ENCODE measurements around the gene ENPP5. TPM values are rescaled to one million over a fixed set of nuclear protein-coding genes. Genes with fewer than 3 reads are reported as not detected.
A peak's percentile ranks its signal among the peaks of the same experiment; 100 is the strongest.

The ENPP5 gene, protein sequence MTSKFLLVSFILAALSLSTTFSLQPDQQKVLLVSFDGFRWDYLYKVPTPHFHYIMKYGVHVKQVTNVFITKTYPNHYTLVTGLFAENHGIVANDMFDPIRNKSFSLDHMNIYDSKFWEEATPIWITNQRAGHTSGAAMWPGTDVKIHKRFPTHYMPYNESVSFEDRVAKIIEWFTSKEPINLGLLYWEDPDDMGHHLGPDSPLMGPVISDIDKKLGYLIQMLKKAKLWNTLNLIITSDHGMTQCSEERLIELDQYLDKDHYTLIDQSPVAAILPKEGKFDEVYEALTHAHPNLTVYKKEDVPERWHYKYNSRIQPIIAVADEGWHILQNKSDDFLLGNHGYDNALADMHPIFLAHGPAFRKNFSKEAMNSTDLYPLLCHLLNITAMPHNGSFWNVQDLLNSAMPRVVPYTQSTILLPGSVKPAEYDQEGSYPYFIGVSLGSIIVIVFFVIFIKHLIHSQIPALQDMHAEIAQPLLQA
- 4.5 TPM for polyA plus RNA-seq (2013, experiment 1 of 2)
- polyA plus RNA-seq (2013, experiment 2 of 2): 6.0 TPM

DNA sequence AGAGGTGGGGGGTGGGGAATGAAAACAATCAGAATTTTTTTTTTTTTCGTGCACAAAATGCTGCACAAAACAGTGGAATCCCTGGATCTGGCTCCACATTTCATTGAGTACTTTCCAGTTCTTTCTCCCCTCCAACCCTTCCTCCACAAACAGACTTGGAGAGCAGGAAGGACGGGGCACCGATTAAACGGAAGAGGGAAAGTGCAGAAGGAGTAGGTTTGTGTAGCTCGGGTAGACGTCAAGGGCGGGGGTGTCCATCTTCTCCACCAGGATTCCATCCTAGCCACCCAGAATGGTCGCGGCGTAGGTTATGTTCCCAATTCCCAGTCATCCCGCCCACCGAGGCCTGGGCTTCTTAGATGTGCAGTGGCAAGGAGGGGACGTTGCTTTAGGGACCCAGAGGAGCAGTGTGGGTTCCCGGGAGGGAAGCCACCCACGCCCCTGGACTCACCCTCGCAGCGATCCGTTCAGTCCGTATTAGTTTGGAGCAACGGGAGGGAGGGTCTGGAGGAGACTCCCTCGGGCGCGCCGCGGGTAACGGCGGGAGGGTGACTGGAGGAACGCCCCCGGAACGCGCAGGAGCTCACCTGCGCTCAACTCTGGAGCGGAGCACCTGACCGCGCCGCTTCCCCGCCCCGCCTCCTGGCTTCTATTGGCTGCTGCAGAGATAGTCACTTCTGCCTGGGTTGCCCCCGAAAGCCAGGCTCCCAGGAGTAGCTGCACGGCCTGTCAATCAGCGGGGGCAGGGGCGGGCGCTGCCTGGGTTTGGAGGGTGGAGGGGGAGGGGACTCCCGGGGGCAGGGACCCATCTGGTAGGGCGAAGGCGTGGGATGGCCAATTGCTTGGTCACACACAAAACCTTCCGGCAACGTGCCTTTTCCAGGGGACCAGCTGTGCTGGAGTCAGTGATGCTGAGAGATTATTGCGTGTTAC lies at the start of gene ENPP5:
TSS of gene ENPP5 (minus strand) at position 624 of the 933 bp plus-strand sequence. CDS start 2,718 bp downstream, outside the sequence.
- WGBS: under 1% methylated on average over 46 of the region's 49 CpGs
- peak within 1 kb of the TSS; percentile 90 for H3K4me3 ChIP-seq (ENCODE audit: low read length)
- H3K27me3 ChIP-seq (ENCODE audit: insufficient read depth, low read length): no peaks in the 10 kb centered on the region
- peaks cover 11% of the 10 kb centered on the region for H3K4me1 ChIP-seq (ENCODE audit: insufficient read depth, low read length)
- peaks cover 18% of the 10 kb centered on the region for H3K36me3 ChIP-seq (ENCODE audit: insufficient read depth, low read length)
- H3K9ac ChIP-seq (ENCODE audit: low read depth, low read length): peak within 1 kb of the TSS; percentile 77
- H3K27ac ChIP-seq (ENCODE audit: low read depth, low read length): peak within 1 kb of the TSS; percentile 59; the same call in 1 of the 2 replicates
- no peaks in the 10 kb centered on the region for H3K9me3 ChIP-seq (ENCODE audit: insufficient read depth, low read depth, low read length)

DNA sequence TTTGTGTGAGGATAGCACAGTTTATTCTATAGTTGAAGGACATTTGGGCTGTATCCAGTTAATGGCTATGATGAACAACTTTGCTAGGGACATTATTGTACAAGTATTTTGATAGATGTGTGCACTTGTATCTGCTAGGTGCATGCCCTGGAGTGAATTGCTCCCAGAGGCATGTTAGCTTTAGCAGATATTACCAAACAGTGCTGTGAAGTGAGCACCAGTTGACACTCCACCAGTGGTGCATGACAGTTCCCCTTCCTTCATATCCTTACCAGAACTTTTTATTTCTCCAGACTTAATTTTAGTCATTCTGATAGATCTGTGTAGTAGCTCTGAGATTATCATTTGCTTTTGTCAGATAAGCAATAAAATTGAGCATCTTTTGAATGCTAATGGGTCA lies 48.9 kb upstream of the ENPP5 start:
- Histone ChIP-seq H3K36me3 (ENCODE audit: insufficient read depth, low read length) (no peaks in the 10 kb centered on the region), H3K27me3 (ENCODE audit: insufficient read depth, low read length) (peaks cover 11% of the 10 kb centered on the region; the same call in 1 of the 2 replicates), H3K4me1 (ENCODE audit: insufficient read depth, low read length) (peaks cover 6% of the 10 kb centered on the region; the same call in 1 of the 2 replicates), H3K9ac (ENCODE audit: low read depth, low read length) (no peak overlapping the region), H3K9me3 (ENCODE audit: insufficient read depth, low read depth, low read length) (no peaks in the 10 kb centered on the region), H3K4me3 (ENCODE audit: low read length) (no peak overlapping the region), H3K27ac (ENCODE audit: low read depth, low read length) (no peak overlapping the region)

DNA sequence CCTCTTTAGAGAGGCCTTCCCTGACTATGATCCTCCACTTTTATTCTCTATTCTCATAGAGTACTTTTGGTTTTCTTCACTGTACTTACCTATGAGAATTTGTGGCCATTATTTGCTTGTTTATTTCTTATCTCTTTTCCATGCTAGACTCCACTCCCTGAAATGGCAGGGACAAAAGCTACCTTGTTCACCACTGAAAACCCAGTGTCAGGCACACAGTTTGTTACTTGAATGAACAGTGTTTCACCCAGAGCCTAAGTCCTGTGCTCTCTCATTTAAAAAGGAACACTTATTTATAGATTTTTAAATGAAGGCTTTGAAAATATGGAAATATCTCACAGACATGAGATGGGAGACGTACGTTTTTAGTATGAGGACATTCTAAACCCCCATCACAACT lies 47.7 kb upstream of the ENPP5 start:
- Histone ChIP-seq H3K27me3 (ENCODE audit: insufficient read depth, low read length) (peaks cover 11% of the 10 kb centered on the region; the same call in 1 of the 2 replicates), H3K9ac (ENCODE audit: low read depth, low read length) (no peak overlapping the region), H3K36me3 (ENCODE audit: insufficient read depth, low read length) (no peaks in the 10 kb centered on the region), H3K9me3 (ENCODE audit: insufficient read depth, low read depth, low read length) (no peaks in the 10 kb centered on the region), H3K27ac (ENCODE audit: low read depth, low read length) (no peak overlapping the region), H3K4me1 (ENCODE audit: insufficient read depth, low read length) (peaks cover 6% of the 10 kb centered on the region; the same call in 1 of the 2 replicates), H3K4me3 (ENCODE audit: low read length) (no peak overlapping the region)
- WGBS: no CpG with 5 or more reads among the region's 2 CpGs

DNA sequence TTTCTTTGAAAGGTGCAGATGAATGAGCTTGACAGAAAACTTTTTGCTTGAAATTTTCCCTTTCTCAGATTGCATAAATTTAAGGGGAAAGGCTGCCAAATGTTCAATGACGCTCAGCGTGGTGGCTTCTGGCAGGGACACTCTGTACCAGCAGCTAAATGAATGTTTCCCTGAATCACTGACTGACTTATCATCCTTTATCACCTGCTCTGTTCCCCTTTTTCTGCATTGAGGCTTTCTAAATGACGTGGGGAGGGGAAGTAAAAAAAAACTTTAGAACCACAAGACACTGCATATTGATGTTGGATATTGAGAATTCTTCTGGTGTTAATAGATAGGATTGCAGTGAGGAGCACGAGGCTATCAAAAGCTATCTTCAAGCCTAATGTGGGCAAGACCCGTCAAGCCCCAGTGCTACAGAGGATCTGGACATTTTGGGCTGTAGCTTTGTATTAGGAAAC lies 46.9 kb upstream of the ENPP5 start:
- H3K27me3 ChIP-seq (ENCODE audit: insufficient read depth, low read length): peaks cover 11% of the 10 kb centered on the region; the same call in 1 of the 2 replicates
- H3K9me3 ChIP-seq (ENCODE audit: insufficient read depth, low read depth, low read length): no peaks in the 10 kb centered on the region
- peaks cover 6% of the 10 kb centered on the region; the same call in 1 of the 2 replicates for H3K4me1 ChIP-seq (ENCODE audit: insufficient read depth, low read length)
- no peaks in the 10 kb centered on the region for H3K36me3 ChIP-seq (ENCODE audit: insufficient read depth, low read length)
- no peak overlapping the region for H3K27ac ChIP-seq (ENCODE audit: low read depth, low read length)
- 95% methylated on average over 4 of the region's 5 CpGs for WGBS
- no peak overlapping the region for H3K9ac ChIP-seq (ENCODE audit: low read depth, low read length)
- H3K4me3 ChIP-seq (ENCODE audit: low read length): no peak overlapping the region

DNA sequence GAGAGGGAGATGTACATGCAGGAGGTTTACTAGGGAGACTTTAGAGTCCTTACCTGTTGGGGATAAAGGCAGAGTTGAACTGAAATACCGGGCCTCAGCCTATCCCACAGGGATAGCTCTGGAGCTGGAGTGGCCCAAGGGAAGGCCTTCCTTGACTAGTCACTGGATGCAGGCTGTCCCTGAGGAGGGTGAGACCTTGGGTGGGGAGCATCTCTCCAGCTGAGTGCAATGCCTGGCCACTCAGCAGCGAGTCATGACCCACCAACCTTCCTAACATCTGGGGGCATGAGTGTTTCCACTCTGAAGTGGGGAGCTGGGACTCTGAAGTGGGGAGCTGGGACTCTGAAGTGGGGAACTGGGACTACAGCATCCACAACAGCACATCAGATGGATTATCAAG lies 46.1 kb upstream of the ENPP5 start:
- H3K36me3 ChIP-seq (ENCODE audit: insufficient read depth, low read length): no peaks in the 10 kb centered on the region
- no peaks in the 10 kb centered on the region for H3K9me3 ChIP-seq (ENCODE audit: insufficient read depth, low read depth, low read length)
- peaks cover 11% of the 10 kb centered on the region; the same call in 1 of the 2 replicates for H3K27me3 ChIP-seq (ENCODE audit: insufficient read depth, low read length)
- 84% methylated on average over 2 of the region's 2 CpGs for WGBS
- peaks cover 6% of the 10 kb centered on the region; the same call in 1 of the 2 replicates for H3K4me1 ChIP-seq (ENCODE audit: insufficient read depth, low read length)
- no peak overlapping the region for H3K27ac ChIP-seq (ENCODE audit: low read depth, low read length)
- no peak overlapping the region for H3K4me3 ChIP-seq (ENCODE audit: low read length)
- H3K9ac ChIP-seq (ENCODE audit: low read depth, low read length): no peak overlapping the region

DNA sequence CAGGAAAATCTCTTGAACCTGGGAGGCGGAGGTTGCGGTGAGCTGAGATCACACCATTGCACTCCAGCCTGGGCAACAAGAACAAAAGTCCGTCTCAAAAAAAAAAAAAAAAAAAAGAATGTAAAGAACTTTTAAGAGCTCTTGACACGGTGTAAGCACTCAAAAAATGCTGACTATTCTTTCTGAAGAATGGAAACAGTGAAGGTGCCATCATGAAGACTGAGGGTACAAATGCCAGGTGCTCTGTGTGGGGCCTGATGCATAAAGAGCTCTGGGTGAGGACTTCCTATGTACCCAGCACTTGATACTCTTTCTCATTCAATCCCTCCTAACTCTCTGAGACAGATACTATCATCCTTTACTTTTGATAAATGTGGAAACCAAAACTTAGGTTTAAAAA lies 45.0 kb upstream of the ENPP5 start:
- WGBS: 87% methylated on average over 4 of the region's 4 CpGs
- H3K4me3 ChIP-seq (ENCODE audit: low read length): no peak overlapping the region
- H3K36me3 ChIP-seq (ENCODE audit: insufficient read depth, low read length): no peaks in the 10 kb centered on the region
- H3K27ac ChIP-seq (ENCODE audit: low read depth, low read length): no peak overlapping the region
- peaks cover 4% of the 10 kb centered on the region; the same call in 1 of the 2 replicates for H3K4me1 ChIP-seq (ENCODE audit: insufficient read depth, low read length)
- H3K9me3 ChIP-seq (ENCODE audit: insufficient read depth, low read depth, low read length): no peaks in the 10 kb centered on the region
- H3K9ac ChIP-seq (ENCODE audit: low read depth, low read length): no peak overlapping the region
- peaks cover 11% of the 10 kb centered on the region; the same call in 1 of the 2 replicates for H3K27me3 ChIP-seq (ENCODE audit: insufficient read depth, low read length)

DNA sequence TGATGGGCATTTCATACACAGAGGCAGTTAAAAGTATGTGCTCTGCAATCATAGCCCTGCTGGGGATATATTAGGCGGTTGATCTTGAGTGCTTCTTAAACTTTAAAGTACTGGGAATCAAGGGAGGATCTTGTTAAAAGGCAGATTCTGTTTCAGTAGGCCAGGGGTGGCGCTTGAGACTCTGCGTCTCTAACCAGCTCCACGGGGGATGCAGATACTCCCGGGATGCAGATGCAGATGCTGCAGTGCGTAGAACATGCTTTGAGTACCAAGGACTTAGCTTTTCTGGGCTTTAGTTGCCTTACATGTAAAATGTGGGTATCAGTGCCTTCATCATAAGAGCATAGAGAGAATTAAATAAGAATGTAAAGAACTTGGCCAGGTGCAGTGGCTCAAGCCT lies 44.4 kb upstream of the ENPP5 start:
- no peak overlapping the region for H3K4me3 ChIP-seq (ENCODE audit: low read length)
- 69% methylated on average over 6 of the region's 6 CpGs for WGBS
- H3K27me3 ChIP-seq (ENCODE audit: insufficient read depth, low read length): peaks cover 11% of the 10 kb centered on the region; the same call in 1 of the 2 replicates
- no peaks in the 10 kb centered on the region for H3K4me1 ChIP-seq (ENCODE audit: insufficient read depth, low read length)
- no peak overlapping the region for H3K27ac ChIP-seq (ENCODE audit: low read depth, low read length)
- H3K9me3 ChIP-seq (ENCODE audit: insufficient read depth, low read depth, low read length): no peaks in the 10 kb centered on the region
- no peaks in the 10 kb centered on the region for H3K36me3 ChIP-seq (ENCODE audit: insufficient read depth, low read length)
- H3K9ac ChIP-seq (ENCODE audit: low read depth, low read length): no peak overlapping the region

DNA sequence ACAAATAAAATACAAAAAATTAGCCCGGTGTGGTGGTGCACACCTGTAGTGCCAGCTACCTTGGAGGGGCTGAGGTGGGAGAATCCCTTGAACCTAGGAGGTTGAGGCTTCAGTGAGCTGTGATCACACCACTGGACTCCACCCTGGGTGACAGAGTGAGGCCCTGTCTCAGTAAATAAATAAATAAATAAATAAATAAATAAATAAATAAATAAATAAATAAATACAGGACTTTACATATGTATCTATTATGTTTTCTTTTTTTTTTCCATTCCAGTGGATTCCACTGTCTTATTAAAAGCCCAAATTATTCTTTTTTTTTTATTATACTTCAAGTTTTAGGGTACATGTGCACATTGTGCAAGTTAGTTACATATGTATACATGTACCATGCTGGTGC lies 41.1 kb upstream of the ENPP5 start:
- H3K9me3 ChIP-seq (ENCODE audit: insufficient read depth, low read depth, low read length): no peaks in the 10 kb centered on the region
- no peak overlapping the region for H3K4me3 ChIP-seq (ENCODE audit: low read length)
- H3K4me1 ChIP-seq (ENCODE audit: insufficient read depth, low read length): no peaks in the 10 kb centered on the region
- H3K27ac ChIP-seq (ENCODE audit: low read depth, low read length): no peak overlapping the region
- WGBS: 100% methylated on average over 1 of the region's 1 CpG
- H3K27me3 ChIP-seq (ENCODE audit: insufficient read depth, low read length): peaks cover 11% of the 10 kb centered on the region; the same call in 1 of the 2 replicates
- H3K9ac ChIP-seq (ENCODE audit: low read depth, low read length): no peak overlapping the region
- no peaks in the 10 kb centered on the region for H3K36me3 ChIP-seq (ENCODE audit: insufficient read depth, low read length)

DNA sequence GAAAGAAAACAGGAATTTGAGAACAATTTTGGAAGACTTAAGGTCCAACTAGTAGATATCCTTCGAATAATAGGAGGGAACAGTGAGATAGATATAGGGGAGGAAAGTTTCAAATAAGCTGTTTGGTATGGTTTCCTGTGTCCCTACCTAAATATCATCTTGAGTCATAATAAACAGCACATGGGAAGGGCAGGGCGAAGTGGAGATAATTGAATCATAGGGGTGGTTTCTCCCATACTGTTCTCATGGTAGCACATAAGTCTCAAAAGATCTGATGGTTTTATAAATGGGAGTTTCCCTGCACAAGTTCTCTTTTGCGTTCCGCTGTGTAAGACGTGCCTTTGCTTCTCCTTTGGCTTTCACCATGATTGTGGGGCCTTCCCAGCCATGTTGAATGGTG lies 39.5 kb upstream of the ENPP5 start:
- Histone ChIP-seq H3K9ac (ENCODE audit: low read depth, low read length) (no peak overlapping the region), H3K4me1 (ENCODE audit: insufficient read depth, low read length) (no peaks in the 10 kb centered on the region), H3K9me3 (ENCODE audit: insufficient read depth, low read depth, low read length) (no peaks in the 10 kb centered on the region), H3K27ac (ENCODE audit: low read depth, low read length) (no peak overlapping the region), H3K36me3 (ENCODE audit: insufficient read depth, low read length) (no peaks in the 10 kb centered on the region), H3K4me3 (ENCODE audit: low read length) (no peak overlapping the region), H3K27me3 (ENCODE audit: insufficient read depth, low read length) (peaks cover under 1% of the 10 kb centered on the region; the same call in 1 of the 2 replicates)
- 93% methylated on average over 5 of the region's 5 CpGs for WGBS

DNA sequence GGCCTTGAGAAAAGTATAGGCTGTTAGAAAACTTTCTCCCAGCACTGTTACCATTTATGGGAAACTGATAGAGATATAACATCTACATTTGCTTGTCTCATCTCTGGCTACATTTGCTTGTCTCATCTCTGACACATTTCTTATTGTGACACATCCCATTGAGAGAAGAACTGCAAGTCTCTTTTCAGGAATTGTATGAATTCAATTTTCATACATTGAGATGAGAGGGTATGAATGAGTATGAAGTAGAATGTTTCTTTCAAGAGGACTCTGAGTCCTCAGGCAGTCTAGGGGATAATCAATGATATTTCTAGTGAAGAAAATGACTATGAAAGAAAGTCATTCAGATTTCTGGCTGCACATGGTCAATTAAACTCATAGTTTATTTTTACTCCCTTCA lies 37.5 kb upstream of the ENPP5 start:
- Histone ChIP-seq H3K9me3 (ENCODE audit: insufficient read depth, low read depth, low read length) (no peaks in the 10 kb centered on the region), H3K27ac (ENCODE audit: low read depth, low read length) (no peak overlapping the region), H3K36me3 (ENCODE audit: insufficient read depth, low read length) (no peaks in the 10 kb centered on the region), H3K9ac (ENCODE audit: low read depth, low read length) (no peak overlapping the region), H3K4me3 (ENCODE audit: low read length) (no peak overlapping the region), H3K27me3 (ENCODE audit: insufficient read depth, low read length) (no peaks in the 10 kb centered on the region), H3K4me1 (ENCODE audit: insufficient read depth, low read length) (no peaks in the 10 kb centered on the region)

Measured in HUES64 (cell line).